ENCODE measurements around the gene YIPF1. TPM values are rescaled to one million over a fixed set of nuclear protein-coding genes. Genes with fewer than 3 reads are reported as not detected.
A peak's percentile ranks its signal among the peaks of the same experiment; 100 is the strongest.

Gene YIPF1
- total RNA-seq, 1 experiment from 2014 or later, result 21.9 TPM

DNA sequence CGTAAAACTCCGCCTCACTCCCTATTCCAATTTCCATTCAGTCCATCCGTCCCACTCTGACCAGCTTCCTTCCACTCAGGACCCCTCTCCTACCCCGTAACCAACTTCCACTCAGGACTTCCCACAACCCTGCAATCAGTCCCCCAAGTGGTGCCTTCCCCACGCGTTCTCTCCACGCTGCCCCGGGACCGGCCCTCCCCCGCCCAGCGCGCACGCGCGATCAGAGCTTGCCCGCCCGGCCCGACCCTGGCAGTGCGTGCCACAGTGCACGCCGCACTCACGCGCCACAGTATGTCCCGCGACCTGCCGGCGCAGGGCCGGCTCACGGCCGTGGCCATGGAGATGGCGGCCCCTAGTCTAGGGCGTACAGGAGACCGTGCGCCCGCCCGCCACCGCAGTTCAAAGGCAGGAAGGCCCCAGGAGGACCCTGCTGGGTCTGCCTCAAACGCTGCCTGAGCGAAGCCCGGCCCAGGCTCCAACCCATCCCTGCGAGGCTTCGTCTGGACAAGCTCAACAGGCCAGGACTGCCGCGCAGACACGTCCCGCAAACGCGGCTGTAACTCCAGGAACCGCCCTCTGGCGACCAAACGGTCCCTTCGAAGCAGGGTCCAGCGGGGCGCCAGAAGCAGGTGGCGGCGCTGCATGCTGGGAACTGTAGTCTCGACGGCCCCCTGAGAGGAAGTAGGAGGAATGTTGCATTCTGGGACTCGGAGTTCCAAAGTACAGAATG lies 51.5 kb downstream of the YIPF1 start, which contains the start of gene NDC1 (continued):
- TF ChIP-seq, protein P1, sequence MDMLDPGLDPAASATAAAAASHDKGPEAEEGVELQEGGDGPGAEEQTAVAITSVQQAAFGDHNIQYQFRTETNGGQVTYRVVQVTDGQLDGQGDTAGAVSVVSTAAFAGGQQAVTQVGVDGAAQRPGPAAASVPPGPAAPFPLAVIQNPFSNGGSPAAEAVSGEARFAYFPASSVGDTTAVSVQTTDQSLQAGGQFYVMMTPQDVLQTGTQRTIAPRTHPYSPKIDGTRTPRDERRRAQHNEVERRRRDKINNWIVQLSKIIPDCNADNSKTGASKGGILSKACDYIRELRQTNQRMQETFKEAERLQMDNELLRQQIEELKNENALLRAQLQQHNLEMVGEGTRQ (CRISPR knock-in tag; IDR thresholded peaks at IDR 0.05), result no peak
- TF ChIP-seq ZNF317 (CRISPR knock-in tag; IDR thresholded peaks at IDR 0.05; ENCODE audit: borderline replicate concordance, low read depth), result no peak
- TF ChIP-seq ZNF423 (CRISPR knock-in tag; IDR thresholded peaks at IDR 0.05), result no peak
- TF ChIP-seq, protein P2, sequence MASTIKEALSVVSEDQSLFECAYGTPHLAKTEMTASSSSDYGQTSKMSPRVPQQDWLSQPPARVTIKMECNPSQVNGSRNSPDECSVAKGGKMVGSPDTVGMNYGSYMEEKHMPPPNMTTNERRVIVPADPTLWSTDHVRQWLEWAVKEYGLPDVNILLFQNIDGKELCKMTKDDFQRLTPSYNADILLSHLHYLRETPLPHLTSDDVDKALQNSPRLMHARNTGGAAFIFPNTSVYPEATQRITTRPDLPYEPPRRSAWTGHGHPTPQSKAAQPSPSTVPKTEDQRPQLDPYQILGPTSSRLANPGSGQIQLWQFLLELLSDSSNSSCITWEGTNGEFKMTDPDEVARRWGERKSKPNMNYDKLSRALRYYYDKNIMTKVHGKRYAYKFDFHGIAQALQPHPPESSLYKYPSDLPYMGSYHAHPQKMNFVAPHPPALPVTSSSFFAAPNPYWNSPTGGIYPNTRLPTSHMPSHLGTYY (CRISPR knock-in tag; IDR thresholded peaks at IDR 0.05), result no peak
- TF ChIP-seq PRRX2 (CRISPR knock-in tag; IDR thresholded peaks at IDR 0.05), result no peak
- peak; percentile 83; the same call in 1 of the 2 replicates for TF ChIP-seq MYBL2 (CRISPR knock-in tag; IDR thresholded peaks at IDR 0.05)
- no peak for TF ChIP-seq ZSCAN18 (CRISPR knock-in tag; IDR thresholded peaks at IDR 0.05)
- no peak for TF ChIP-seq ZNF121 (CRISPR knock-in tag; IDR thresholded peaks at IDR 0.05)
- peak; percentile 34; the same call in 1 of the 2 replicates for TF ChIP-seq SMAD3 (CRISPR knock-in tag; IDR thresholded peaks at IDR 0.05; ENCODE audit: borderline replicate concordance)
- TF ChIP-seq ZBTB21 (CRISPR knock-in tag; IDR thresholded peaks at IDR 0.05; ENCODE audit: borderline replicate concordance), result no peak
- TF ChIP-seq ZNF219 (CRISPR knock-in tag; IDR thresholded peaks at IDR 0.05; ENCODE audit: borderline replicate concordance), result no peak
- no peak for TF ChIP-seq CREB1 (CRISPR knock-in tag; IDR thresholded peaks at IDR 0.05)
- TF ChIP-seq IRF1 (CRISPR knock-in tag; IDR thresholded peaks at IDR 0.05), result no peak
- no peak for TF ChIP-seq JAZF1 (CRISPR knock-in tag; IDR thresholded peaks at IDR 0.05)
- TF ChIP-seq FOXK1 (CRISPR knock-in tag; IDR thresholded peaks at IDR 0.05), result peak; percentile 51
- TF ChIP-seq KAT7 (CRISPR knock-in tag; IDR thresholded peaks at IDR 0.05; ENCODE audit: borderline replicate concordance), result no peak
- TF ChIP-seq, protein P3, sequence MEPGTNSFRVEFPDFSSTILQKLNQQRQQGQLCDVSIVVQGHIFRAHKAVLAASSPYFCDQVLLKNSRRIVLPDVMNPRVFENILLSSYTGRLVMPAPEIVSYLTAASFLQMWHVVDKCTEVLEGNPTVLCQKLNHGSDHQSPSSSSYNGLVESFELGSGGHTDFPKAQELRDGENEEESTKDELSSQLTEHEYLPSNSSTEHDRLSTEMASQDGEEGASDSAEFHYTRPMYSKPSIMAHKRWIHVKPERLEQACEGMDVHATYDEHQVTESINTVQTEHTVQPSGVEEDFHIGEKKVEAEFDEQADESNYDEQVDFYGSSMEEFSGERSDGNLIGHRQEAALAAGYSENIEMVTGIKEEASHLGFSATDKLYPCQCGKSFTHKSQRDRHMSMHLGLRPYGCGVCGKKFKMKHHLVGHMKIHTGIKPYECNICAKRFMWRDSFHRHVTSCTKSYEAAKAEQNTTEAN (CRISPR knock-in tag; IDR thresholded peaks at IDR 0.05), result no peak
- TF ChIP-seq HMGA2 (CRISPR knock-in tag; IDR thresholded peaks at IDR 0.05), result no peak
- TF ChIP-seq, protein P4, sequence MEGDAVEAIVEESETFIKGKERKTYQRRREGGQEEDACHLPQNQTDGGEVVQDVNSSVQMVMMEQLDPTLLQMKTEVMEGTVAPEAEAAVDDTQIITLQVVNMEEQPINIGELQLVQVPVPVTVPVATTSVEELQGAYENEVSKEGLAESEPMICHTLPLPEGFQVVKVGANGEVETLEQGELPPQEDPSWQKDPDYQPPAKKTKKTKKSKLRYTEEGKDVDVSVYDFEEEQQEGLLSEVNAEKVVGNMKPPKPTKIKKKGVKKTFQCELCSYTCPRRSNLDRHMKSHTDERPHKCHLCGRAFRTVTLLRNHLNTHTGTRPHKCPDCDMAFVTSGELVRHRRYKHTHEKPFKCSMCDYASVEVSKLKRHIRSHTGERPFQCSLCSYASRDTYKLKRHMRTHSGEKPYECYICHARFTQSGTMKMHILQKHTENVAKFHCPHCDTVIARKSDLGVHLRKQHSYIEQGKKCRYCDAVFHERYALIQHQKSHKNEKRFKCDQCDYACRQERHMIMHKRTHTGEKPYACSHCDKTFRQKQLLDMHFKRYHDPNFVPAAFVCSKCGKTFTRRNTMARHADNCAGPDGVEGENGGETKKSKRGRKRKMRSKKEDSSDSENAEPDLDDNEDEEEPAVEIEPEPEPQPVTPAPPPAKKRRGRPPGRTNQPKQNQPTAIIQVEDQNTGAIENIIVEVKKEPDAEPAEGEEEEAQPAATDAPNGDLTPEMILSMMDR (IDR thresholded peaks at IDR 0.05), result no peak
- peak; percentile 87 for TF ChIP-seq GABPB1 (CRISPR knock-in tag; IDR thresholded peaks at IDR 0.05)
- no peak for TF ChIP-seq ZNF281 (CRISPR knock-in tag; IDR thresholded peaks at IDR 0.05)
- peak; percentile 86 for TF ChIP-seq FOXP1 (CRISPR knock-in tag; IDR thresholded peaks at IDR 0.05; ENCODE audit: borderline replicate concordance)
- TF ChIP-seq IRF2 (CRISPR knock-in tag; IDR thresholded peaks at IDR 0.05; ENCODE audit: borderline replicate concordance, low read depth), result no peak
- no peak for TF ChIP-seq ZNF425 (CRISPR knock-in tag; conservative IDR thresholded peaks at IDR 0.05)
- no peak for TF ChIP-seq SOX15 (CRISPR knock-in tag; IDR thresholded peaks at IDR 0.05)
